GM12878 (cell line): ENCODE data around the gene VWA3B.

Experiments
- BCL11A ChIP-seq: IDR thresholded peaks from 2 replicates; pipeline ENCODE4 v1.6.1; 2011; ENCODE audit warnings: low read depth, low read length
- CTCF ChIP-seq, 3 experiments: IDR thresholded peaks in 2 of 3; conservative IDR thresholded peaks in 1 of 3; 2 replicates each; pipeline ENCODE4 v1.5.1; 2011; ENCODE audit warnings: low read depth in 3 of 3, low read length in 3 of 3, mild to moderate bottlenecking in 3 of 3, control low read depth in 2 of 3, moderate library complexity in 2 of 3, inconsistent platforms in 1 of 3, mixed read lengths in 1 of 3; ENCODE audit not compliant: control insufficient read depth in 2 of 3, insufficient read depth in 1 of 3; ENCODE audit errors: extremely low read depth in 1 of 3
- EED ChIP-seq: sonication (generic); IDR thresholded peaks from 2 replicates; pipeline ENCODE4 v1.6.1; 2016; ENCODE audit warnings: antibody characterized with exemption, low read depth
- HDAC6 ChIP-seq: fragments of 200-600 bp; sonication (generic); IDR thresholded peaks from one replicate; pipeline ENCODE4 v1.8.0; 2017; ENCODE audit warnings: antibody characterized with exemption; ENCODE audit not compliant: unreplicated experiment
- POLR2A ChIP-seq: IDR thresholded peaks from 2 replicates; pipeline ENCODE4 v1.6.1; 2011; ENCODE audit warnings: low read depth, mild to moderate bottlenecking, low read length
- RAD21 ChIP-seq: IDR thresholded peaks from 2 replicates; pipeline ENCODE4 v1.6.1; 2011; ENCODE audit warnings: mild to moderate bottlenecking, low read depth, low read length, moderate library complexity; ENCODE audit not compliant: insufficient read depth
- RFX5 ChIP-seq: IDR thresholded peaks from 2 replicates; pipeline ENCODE4 v1.6.1; 2011; ENCODE audit warnings: low read depth, low read length, improper control_type of control experiment
- SPI1 ChIP-seq: IDR thresholded peaks from 2 replicates; pipeline ENCODE4 v1.6.1; 2011; ENCODE audit warnings: low read depth, mild to moderate bottlenecking, low read length, moderate library complexity, borderline replicate concordance; ENCODE audit not compliant: insufficient read depth
- ZBTB40 ChIP-seq: fragments of 450-650 bp; IDR thresholded peaks from 2 replicates; pipeline ENCODE4 v1.6.1; 2016; ENCODE audit warnings: mild to moderate bottlenecking, moderate library complexity, borderline replicate concordance

GRCh38 chr2:98282109-98282508 lies 195.1 kb downstream of the VWA3B start:
- TF ChIP-seq EED (no peak), RFX5 (no peak), ZBTB40 (no peak), HDAC6 (no peak), SPI1 (no peak), POLR2A (no peak), CTCF (IDR thresholded peaks at IDR 0.05 in 2 of 3, conservative IDR thresholded peaks at IDR 0.05 in 1 of 3; ENCODE audit: control insufficient read depth in 2 of 3, extremely low read depth in 1 of 3, insufficient read depth in 1 of 3, low read depth in 3 of 3, low read length in 3 of 3) (no peak), RAD21 (no peak), BCL11A (no peak)
